Mucosa of stomach (tissue), 1 donor: ENCODE data around the gene GSDMA.
A peak's percentile ranks its signal among the peaks of the same experiment; 100 is the strongest.
"Not testable (repeated sequence)": the region's sequence is repeated elsewhere in the genome, so short reads cannot be mapped to it uniquely, and the experiment has no call there.

Source experiments
- H3K27me3 ChIP-seq: one replicate; pipeline ENCODE4 v1.7.0; 2013; ENCODE audit warnings: mild to moderate bottlenecking, low read length; ENCODE audit not compliant: control insufficient read depth, insufficient read depth
- H3K36me3 ChIP-seq: one replicate; pipeline ENCODE4 v1.7.0; 2013; ENCODE audit warnings: low read length; ENCODE audit not compliant: control insufficient read depth, insufficient read depth
- H3K4me1 ChIP-seq: one replicate; pipeline ENCODE4 v1.7.0; 2013; ENCODE audit warnings: mild to moderate bottlenecking, low read length; ENCODE audit not compliant: control insufficient read depth, insufficient read depth
- H3K4me3 ChIP-seq: one replicate; pipeline ENCODE4 v1.7.0; 2013; ENCODE audit warnings: low read length
- H3K9ac ChIP-seq: one replicate; pipeline ENCODE4 v1.7.0; 2013; ENCODE audit warnings: mild to moderate bottlenecking, low read length, moderate library complexity
- H3K9me3 ChIP-seq: one replicate; pipeline ENCODE4 v1.7.0; 2013; ENCODE audit warnings: mild to moderate bottlenecking, low read length, moderate library complexity; ENCODE audit not compliant: control insufficient read depth
- donor health status: Pancreatic carcinoma.

The GSDMA gene

DNA sequence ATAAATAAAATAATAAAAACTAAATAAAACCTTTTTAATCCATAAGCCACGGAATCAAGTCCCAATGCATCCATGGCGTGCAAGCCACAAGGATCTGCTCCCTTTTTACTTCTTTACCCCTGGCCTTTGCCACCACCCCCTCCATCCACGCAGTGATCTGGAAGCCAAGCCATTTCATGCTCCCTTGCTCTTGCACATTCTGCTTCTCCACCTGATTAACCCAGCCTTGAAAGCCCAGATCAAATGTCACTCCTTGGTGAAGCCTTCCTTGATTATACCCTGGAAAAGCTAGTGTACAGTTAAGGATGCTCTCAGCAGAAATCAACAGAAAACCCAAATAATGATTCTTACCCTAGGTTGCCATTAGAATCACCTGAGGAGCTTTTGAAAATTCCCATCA lies 25.4 kb upstream of the GSDMA start:
- Histone ChIP-seq H3K36me3 (no peaks in the 10 kb centered on the region), H3K4me1 (peaks cover 6% of the 10 kb centered on the region), H3K27me3 (no peaks in the 10 kb centered on the region), H3K4me3 (no peak overlapping the region), H3K9ac (no peak overlapping the region), H3K9me3 (no peaks in the 10 kb centered on the region)

DNA sequence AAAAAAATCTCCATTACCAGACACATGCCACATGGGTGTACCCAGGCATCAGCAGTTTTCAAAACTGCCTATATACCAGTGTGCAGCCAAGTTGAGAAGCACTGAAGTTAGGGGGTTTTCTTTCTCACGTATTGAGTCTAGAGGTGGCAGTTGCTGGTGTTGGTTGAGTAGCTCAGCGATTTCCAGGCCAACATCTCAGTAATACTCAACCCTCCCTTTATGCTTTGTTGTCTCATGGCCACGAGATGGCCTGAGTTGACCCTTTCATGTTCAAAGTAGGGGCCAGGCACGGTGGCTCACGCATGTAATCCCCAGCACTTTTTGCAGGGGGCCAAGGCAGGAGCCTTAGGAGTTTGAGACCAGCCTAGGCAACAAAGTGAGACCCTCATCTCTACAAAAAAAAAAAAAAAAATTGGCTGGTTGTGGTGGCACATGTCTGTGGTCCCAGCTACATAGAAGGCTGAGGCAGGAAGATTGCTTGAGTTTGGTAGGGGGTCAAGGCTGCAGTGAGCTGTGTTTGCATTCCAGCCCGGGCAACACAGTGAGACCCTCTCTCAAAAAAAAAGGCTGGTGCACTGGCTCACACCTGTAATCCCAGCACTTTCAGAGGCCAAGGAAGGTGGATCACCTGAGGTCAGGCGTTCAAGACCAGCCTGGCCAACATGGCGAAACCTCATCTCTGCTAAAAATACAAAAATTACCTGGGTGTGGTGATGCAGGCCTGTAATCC lies 24.5 kb upstream of the GSDMA start:
- H3K9ac ChIP-seq: no peak overlapping the region
- H3K27me3 ChIP-seq: no peaks in the 10 kb centered on the region
- no peak overlapping the region for H3K4me3 ChIP-seq
- H3K36me3 ChIP-seq: no peaks in the 10 kb centered on the region
- no peaks in the 10 kb centered on the region for H3K9me3 ChIP-seq
- peaks cover 6% of the 10 kb centered on the region for H3K4me1 ChIP-seq

DNA sequence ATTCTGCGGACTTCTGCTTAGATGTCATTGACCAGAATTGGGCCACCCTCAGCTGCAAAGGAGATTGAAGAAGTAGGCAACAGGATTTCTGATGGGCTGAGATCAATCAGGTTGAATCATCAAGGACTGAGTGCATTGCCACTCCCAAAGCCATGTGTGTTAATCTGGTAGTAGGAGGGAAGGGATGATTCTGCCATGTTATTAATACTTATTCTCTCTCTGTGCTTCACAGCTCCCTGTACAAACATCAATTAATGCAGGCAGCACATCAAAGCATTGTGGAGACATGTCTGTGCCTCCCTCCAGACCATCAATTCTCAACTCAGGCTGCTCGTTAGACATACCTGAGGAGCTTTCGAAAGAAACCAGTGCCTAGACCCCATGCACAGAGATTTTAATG lies 23.7 kb upstream of the GSDMA start:
- peaks cover 4% of the 10 kb centered on the region for H3K4me1 ChIP-seq
- H3K9me3 ChIP-seq: no peaks in the 10 kb centered on the region
- no peaks in the 10 kb centered on the region for H3K27me3 ChIP-seq
- H3K9ac ChIP-seq: no peak overlapping the region
- H3K36me3 ChIP-seq: no peaks in the 10 kb centered on the region
- H3K4me3 ChIP-seq: no peak overlapping the region

DNA sequence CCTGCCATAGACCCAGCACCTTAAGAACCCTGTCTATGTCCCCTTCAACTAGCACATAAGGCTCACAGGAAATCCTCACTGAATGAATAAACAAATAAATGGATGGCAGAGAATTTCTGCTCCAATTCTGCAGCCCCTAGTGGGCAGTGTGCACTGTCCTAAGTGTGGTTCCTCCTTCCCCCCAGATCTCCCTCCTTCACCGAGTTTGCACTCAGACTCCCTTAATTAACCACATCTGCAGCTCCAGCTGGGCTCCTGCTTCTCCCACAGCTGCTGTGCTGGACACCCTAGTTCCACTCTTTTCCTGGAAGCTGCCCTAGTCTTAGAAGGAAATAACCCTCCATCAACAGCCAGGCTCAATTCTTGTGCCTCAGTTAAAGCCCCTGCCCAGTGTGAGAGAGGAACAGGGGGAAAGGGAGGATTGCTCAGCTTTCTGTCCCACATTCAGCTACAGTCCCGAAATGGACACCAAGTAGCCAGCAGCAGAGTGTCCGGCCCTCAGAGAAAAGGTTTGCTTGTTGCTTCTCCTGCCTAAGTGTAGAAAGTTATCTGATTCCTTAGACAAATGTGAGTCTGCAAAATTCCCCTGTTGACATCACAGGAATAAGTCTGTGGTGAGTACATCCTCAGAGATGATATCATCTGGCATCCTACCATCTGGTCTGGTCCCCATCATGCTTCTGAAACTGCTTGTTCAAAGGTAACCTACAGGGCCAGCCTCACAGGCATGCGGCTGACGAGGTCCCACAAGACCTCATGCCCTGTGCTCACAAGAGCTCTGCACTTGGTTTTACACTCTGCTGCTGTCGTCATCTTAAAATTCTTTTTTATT lies 23.0 kb upstream of the GSDMA start:
- H3K4me3 ChIP-seq: no peak overlapping the region
- no peaks in the 10 kb centered on the region for H3K9me3 ChIP-seq
- no peaks in the 10 kb centered on the region for H3K36me3 ChIP-seq
- H3K9ac ChIP-seq: no peak overlapping the region
- no peaks in the 10 kb centered on the region for H3K27me3 ChIP-seq
- H3K4me1 ChIP-seq: no peaks in the 10 kb centered on the region

DNA sequence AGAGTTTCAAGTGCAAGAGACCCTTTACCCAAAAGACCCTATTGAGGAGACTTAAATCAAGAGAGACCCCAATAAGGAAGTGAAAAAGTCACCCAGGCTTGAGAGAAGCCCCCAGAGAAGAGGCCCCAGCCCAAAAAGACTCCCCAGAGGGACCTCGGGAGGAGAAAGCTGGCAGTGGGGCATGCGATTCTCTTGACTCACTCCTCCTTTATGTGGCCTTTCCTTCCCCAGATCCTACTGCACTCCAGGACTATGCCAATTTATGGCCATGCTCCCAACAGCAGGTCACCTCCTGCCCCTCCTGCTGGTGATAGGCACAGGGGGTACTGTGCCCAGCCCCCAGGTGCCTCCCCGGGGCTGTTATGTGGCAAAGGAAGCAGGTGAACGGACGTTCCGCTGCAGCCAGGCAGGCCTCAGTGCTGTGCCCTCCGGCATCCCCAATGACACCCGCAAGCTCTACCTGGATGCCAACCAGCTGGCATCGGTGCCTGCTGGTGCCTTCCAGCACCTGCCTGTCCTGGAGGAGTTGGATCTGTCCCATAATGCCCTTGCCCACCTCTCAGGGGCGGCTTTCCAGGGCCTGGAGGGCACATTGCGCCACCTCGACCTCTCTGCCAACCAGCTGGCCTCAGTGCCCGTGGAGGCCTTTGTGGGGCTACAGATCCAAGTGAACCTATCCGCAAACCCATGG lies 19.0 kb upstream of the GSDMA start:
- Histone ChIP-seq H3K36me3 (no peaks in the 10 kb centered on the region), H3K4me1 (peaks cover 1% of the 10 kb centered on the region), H3K27me3 (no peaks in the 10 kb centered on the region), H3K9me3 (no peaks in the 10 kb centered on the region), H3K4me3 (no peak overlapping the region), H3K9ac (no peak overlapping the region)

DNA sequence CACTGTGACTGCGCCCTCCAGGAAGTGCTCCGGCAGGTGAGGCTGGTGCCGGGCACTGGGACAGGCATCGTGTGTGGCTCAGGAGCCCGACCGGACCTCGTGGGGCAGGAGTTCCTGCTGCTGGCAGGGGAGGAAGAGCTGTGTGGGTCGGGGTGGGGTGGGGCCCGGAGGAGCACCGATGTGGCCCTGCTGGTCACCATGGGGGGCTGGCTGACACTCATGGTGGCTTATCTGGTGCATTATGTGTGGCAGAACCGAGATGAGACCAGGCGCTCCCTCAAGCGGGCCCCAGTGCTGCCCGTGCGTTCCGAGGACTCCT lies 18.5 kb upstream of the GSDMA start:
- Histone ChIP-seq H3K36me3 (no peaks in the 10 kb centered on the region), H3K9me3 (no peaks in the 10 kb centered on the region), H3K4me3 (no peak overlapping the region), H3K4me1 (peaks cover 4% of the 10 kb centered on the region), H3K27me3 (no peaks in the 10 kb centered on the region), H3K9ac (no peak overlapping the region)

DNA sequence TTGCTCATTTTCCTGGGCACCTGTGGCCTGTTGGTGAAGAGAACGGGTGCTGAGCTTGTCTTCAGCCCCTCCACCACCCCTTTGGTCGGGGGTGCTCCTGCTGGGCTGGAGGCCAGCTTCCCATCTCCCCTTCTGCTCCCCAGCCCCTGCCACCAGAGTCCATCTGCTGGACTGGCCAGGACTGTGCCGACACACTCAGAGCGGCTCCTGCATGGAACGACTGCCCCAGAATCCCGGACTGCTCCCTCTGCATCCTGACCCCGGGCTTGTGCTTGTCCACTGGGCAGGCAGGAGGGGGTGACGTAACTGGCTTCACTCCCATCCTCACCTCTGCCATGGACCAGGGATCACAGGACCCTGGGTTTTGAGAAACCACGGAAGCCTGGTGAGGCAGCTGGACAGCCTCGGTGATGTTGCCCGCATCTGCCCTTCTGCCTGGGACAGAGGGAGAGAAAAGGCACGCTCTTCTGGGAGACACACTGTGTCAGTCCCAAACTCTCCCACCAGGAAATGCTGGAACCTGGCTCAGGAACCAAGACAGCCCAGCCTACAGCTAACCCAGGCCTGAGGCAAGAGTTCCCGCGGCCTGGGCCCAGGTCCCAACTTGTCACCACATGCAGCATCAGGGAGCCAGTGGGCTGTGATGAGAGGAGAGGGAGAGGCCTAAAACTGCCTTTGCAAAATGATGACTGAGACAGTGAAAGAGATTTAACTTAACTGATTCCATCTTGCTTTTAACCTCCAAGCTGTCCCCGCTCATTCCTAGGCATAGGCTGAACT lies 16.1 kb upstream of the GSDMA start:
- Histone ChIP-seq H3K36me3 (no peaks in the 10 kb centered on the region), H3K4me3 (no peak overlapping the region), H3K9me3 (no peaks in the 10 kb centered on the region), H3K4me1 (peaks cover 4% of the 10 kb centered on the region), H3K9ac (no peak overlapping the region), H3K27me3 (no peaks in the 10 kb centered on the region)

DNA sequence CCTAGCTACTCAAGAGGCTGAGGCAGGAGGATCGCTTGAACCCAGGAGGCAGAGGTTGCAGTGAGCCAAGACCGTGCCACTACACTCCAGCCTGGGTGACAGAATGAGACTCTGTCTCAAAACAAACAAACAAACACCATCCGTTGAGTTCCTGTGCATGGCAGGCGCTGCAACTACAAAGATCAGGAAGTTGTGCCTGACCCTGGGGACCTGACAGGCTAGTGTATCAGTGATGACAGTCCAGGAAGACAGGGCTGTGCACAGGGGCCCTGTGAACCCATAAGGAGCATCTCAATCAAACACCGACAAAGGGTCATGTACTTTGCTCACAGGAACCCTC lies 14.3 kb upstream of the GSDMA start:
- H3K27me3 ChIP-seq, H3K36me3 ChIP-seq, H3K9me3 ChIP-seq, H3K4me3 ChIP-seq, H3K9ac ChIP-seq: not testable (repeated sequence)
- H3K4me1 ChIP-seq: peaks cover 16% of the 10 kb centered on the region

DNA sequence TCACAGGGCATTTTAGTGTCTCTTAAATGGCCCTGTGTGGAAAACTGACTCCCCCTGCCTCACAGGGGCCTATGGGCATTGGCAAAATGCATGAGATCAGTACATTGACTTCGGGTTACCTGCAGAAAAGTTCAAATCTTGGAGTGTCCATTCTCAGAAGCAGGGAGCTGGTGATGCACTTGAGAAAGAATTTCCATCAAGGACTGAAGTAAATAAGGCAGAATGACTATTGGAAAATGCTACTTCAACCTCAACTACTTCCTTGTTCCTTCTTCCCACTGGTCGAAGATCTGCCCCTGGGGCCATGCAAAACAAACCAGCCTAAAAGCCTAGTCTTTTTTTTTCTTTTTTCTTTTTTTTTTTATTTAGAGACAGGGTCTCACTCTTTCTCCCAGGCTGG lies 13.8 kb upstream of the GSDMA start:
- H3K4me1 ChIP-seq: peaks cover 20% of the 10 kb centered on the region
- no peak overlapping the region for H3K4me3 ChIP-seq
- no peak overlapping the region for H3K9ac ChIP-seq
- H3K9me3 ChIP-seq: no peaks in the 10 kb centered on the region
- no peaks in the 10 kb centered on the region for H3K36me3 ChIP-seq
- H3K27me3 ChIP-seq: no peaks in the 10 kb centered on the region

DNA sequence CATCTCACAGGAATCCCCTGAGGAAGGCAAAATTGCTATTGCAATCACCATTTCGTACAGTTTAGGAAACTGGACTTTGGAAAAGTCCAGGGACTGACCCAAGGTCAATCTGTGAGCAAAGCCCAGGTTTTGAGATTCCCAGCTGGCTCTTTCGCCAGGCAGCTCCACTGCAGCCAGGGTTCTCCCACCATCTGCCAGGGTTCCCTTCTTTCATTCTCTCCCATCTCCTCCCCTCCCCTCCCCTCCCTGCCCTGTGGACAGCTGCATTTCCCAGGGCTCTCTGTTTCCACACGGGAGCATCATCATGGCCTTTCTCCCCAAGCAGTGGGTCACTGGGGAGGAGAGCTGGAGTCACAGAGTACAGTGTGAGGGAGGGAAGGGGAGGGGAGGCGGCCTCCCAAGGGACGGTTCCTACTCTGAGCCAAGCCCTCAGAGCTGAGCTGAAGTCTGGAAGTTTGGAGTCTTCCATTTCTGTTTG lies 11.9 kb upstream of the GSDMA start:
- no peaks in the 10 kb centered on the region for H3K36me3 ChIP-seq
- peaks cover 20% of the 10 kb centered on the region for H3K4me1 ChIP-seq
- H3K27me3 ChIP-seq: no peaks in the 10 kb centered on the region
- no peaks in the 10 kb centered on the region for H3K9me3 ChIP-seq
- no peak overlapping the region for H3K9ac ChIP-seq
- H3K4me3 ChIP-seq: no peak overlapping the region

DNA sequence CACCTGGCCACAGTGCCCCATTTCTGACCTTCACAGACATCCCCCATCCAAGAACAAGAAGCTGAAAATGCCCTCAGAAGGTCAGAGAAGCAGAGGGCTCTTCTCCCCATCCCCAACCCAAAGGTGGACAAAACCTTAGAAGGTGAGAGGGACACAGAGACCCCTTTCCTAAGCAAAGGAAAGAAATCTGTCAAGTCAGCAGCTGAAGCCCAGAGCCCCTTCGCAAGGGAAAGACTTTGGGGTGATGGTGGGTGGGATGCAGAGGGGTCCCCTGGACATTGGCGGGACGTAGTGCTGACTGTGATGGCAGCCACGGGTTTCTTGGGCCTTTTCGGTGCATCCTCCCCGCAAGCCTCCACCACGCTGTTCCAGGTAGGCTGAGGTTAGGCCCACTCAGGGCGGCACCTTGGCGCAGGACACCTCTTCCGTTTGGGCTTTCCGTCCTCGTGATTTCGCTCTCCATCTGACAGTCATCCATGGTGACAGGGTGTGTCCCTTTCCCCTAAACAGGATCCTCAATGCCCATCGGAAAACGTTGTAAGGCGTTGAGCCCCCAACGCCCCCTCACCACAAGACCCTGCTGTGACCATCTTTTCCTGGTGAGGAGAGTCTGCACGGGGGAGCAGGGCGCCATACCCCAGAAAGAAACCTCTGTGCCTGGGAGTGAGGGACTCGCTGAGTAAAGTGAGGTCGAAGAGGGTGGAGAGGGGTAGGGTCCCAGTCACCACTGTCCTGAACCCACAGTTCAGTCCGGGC lies 10.7 kb upstream of the GSDMA start:
- Histone ChIP-seq H3K9me3 (no peaks in the 10 kb centered on the region), H3K27me3 (no peaks in the 10 kb centered on the region), H3K36me3 (no peaks in the 10 kb centered on the region), H3K4me1 (peaks cover 20% of the 10 kb centered on the region), H3K4me3 (peak overlapping the region; percentile 46), H3K9ac (peak overlapping the region; percentile 68)
